OCI-LY1 (cell line): ENCODE results near the gene SH3BGR.

Experiments
- H2AFZ ChIP-seq: fragments of 200-600 bp; sonication (generic), shearing (Covaris generic); 2 replicates; pipeline ENCODE4 v1.6.0; 2014; ENCODE audit warnings: antibody characterized with exemption, mild to moderate bottlenecking, low read length
- H3F3A ChIP-seq: fragments of 200-600 bp; sonication (generic), shearing (Covaris generic); 2 replicates; pipeline ENCODE4 v1.6.0; 2014; ENCODE audit warnings: mild to moderate bottlenecking, antibody characterized with exemption, low read length, moderate library complexity; ENCODE audit not compliant: insufficient read depth
- H3K27ac ChIP-seq: fragments of 200-600 bp; sonication (generic); 2 replicates; pipeline ENCODE4 v1.5.1; 2014; ENCODE audit warnings: low read length, mixed run types, mild to moderate bottlenecking, low read depth; ENCODE audit not compliant: poor library complexity, severe bottlenecking
- H3K27me3 ChIP-seq: fragments of 200-600 bp; sonication (generic); 2 replicates; pipeline ENCODE4 v1.6.0; 2014; ENCODE audit warnings: antibody characterized with exemption, mild to moderate bottlenecking, low read length, moderate library complexity; ENCODE audit not compliant: insufficient read depth
- H3K36me3 ChIP-seq: fragments of 200-600 bp; sonication (generic); 2 replicates; pipeline ENCODE4 v1.6.1; 2014; ENCODE audit warnings: mild to moderate bottlenecking, antibody characterized with exemption, low read length, moderate library complexity, mixed read lengths; ENCODE audit not compliant: insufficient read depth
- H3K4me1 ChIP-seq: fragments of 200-600 bp; sonication (generic); 2 replicates; pipeline ENCODE4 v1.5.1; 2014; ENCODE audit warnings: mild to moderate bottlenecking, low read length, moderate library complexity; ENCODE audit not compliant: insufficient read depth, severe bottlenecking
- H3K4me2 ChIP-seq: fragments of 200-600 bp; sonication (generic), shearing (Covaris generic); 2 replicates; pipeline ENCODE4 v1.6.1; 2014; ENCODE audit warnings: low read length
- H3K4me3 ChIP-seq: fragments of 200-600 bp; sonication (generic); 2 replicates; pipeline ENCODE4 v1.5.1; 2014; ENCODE audit warnings: low read length, low read depth, mild to moderate bottlenecking, mixed read lengths; ENCODE audit not compliant: poor library complexity, severe bottlenecking
- H3K79me2 ChIP-seq: fragments of 200-600 bp; shearing (Covaris generic); 2 replicates; pipeline ENCODE4 v1.6.1; 2016; ENCODE audit warnings: mixed run types, low read length, mixed read lengths; ENCODE audit not compliant: insufficient read depth
- H3K9ac ChIP-seq: fragments of 200-600 bp; sonication (generic), shearing (Covaris generic); 2 replicates; pipeline ENCODE4 v1.6.1; 2014; ENCODE audit warnings: mild to moderate bottlenecking, low read length, mixed read lengths
- H3K9me2 ChIP-seq: fragments of 200-600 bp; sonication (generic), shearing (Covaris generic); 2 replicates; pipeline ENCODE4 v1.6.1; 2014; ENCODE audit warnings: low read depth, mild to moderate bottlenecking, low read length, mixed read lengths
- H3K9me3 ChIP-seq: fragments of 200-600 bp; shearing (Covaris generic); 2 replicates; pipeline ENCODE4 v1.6.1; 2014; ENCODE audit warnings: low read length, mixed read lengths
- H4K20me1 ChIP-seq: fragments of 200-600 bp; sonication (generic), shearing (Covaris generic); 2 replicates; pipeline ENCODE4 v1.6.0; 2016; ENCODE audit warnings: mild to moderate bottlenecking, low read length; ENCODE audit not compliant: insufficient read depth
- EZH2 ChIP-seq: fragments of 200-600 bp; sonication (generic), shearing (Covaris generic); IDR thresholded peaks from 2 replicates; pipeline ENCODE4 v1.8.0; 2017; ENCODE audit warnings: borderline replicate concordance, mixed run types, mild to moderate bottlenecking, antibody characterized with exemption, low read length, moderate library complexity, mixed read lengths
- TF ChIP-seq, protein P1 (sequence below): fragments of 200-600 bp; sonication (generic), shearing (Covaris generic); IDR thresholded peaks from 2 replicates; pipeline ENCODE4 v1.5.1; 2017; ENCODE audit warnings: mild to moderate bottlenecking, antibody characterized with exemption, low read length, moderate library complexity, mixed read lengths

Gene SH3BGR

GRCh38 chr21:39452970-39453342 lies 1.2 kb downstream of the SH3BGR start:
- no peaks in the 10 kb centered on the region for H4K20me1 ChIP-seq
- no peaks in the 10 kb centered on the region for H3F3A ChIP-seq
- H2AFZ ChIP-seq, result no peak overlapping the region
- no peak overlapping the region for H3K9ac ChIP-seq
- no peaks in the 10 kb centered on the region for H3K9me2 ChIP-seq
- H3K4me1 ChIP-seq, result no peaks in the 10 kb centered on the region
- H3K9me3 ChIP-seq, result no peaks in the 10 kb centered on the region
- no peaks in the 10 kb centered on the region for H3K79me2 ChIP-seq
- no peak overlapping the region for H3K27ac ChIP-seq
- no peak overlapping the region for H3K4me2 ChIP-seq
- TF ChIP-seq EZH2, result no peak
- TF ChIP-seq, protein P1, sequence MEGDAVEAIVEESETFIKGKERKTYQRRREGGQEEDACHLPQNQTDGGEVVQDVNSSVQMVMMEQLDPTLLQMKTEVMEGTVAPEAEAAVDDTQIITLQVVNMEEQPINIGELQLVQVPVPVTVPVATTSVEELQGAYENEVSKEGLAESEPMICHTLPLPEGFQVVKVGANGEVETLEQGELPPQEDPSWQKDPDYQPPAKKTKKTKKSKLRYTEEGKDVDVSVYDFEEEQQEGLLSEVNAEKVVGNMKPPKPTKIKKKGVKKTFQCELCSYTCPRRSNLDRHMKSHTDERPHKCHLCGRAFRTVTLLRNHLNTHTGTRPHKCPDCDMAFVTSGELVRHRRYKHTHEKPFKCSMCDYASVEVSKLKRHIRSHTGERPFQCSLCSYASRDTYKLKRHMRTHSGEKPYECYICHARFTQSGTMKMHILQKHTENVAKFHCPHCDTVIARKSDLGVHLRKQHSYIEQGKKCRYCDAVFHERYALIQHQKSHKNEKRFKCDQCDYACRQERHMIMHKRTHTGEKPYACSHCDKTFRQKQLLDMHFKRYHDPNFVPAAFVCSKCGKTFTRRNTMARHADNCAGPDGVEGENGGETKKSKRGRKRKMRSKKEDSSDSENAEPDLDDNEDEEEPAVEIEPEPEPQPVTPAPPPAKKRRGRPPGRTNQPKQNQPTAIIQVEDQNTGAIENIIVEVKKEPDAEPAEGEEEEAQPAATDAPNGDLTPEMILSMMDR, result no peak
- peaks cover 6% of the 10 kb centered on the region; the same call in 1 of the 2 replicates for H3K27me3 ChIP-seq
- H3K36me3 ChIP-seq, result no peaks in the 10 kb centered on the region
- no peak overlapping the region for H3K4me3 ChIP-seq

DNA sequence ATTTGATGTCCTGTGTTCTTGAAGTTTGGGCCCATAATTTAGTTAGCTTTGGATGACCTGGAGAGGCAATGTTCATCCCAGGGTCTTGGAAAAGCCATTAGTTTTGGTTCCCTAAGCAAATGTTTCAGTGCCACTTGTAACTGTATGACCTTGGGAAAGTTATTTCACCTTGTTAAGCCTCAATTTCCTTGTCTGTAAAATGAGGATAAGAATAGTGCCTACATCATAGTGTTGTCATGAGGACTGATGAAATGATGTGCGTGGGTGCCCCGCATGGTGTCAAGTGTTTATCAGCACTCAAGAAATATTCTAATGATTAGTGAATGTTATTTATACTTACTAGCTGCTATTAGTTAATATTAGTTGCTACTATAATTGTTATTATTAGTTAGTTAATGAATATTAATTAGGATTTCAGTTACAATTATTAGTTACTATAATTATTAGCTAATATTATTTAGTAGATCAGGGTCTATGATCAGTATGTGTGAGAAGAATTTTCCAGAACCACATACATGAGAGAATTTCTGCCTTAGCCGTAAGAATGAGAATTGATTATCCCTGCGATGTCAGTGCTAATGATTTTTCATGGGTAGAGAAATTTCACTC lies 1.9 kb downstream of the SH3BGR start:
- Histone ChIP-seq H3K9ac (no peak overlapping the region), H4K20me1 (no peaks in the 10 kb centered on the region), H3K9me2 (no peaks in the 10 kb centered on the region), H3K9me3 (no peaks in the 10 kb centered on the region), H3K4me1 (no peaks in the 10 kb centered on the region), H3K4me3 (no peak overlapping the region), H3K4me2 (no peak overlapping the region), H3F3A (no peaks in the 10 kb centered on the region), H3K79me2 (no peaks in the 10 kb centered on the region), H2AFZ (no peak overlapping the region), H3K27ac (no peak overlapping the region), H3K27me3 (peaks cover 6% of the 10 kb centered on the region; the same call in 1 of the 2 replicates), H3K36me3 (no peaks in the 10 kb centered on the region)
- TF ChIP-seq, protein P1, result no peak
- TF ChIP-seq EZH2, result no peak

DNA sequence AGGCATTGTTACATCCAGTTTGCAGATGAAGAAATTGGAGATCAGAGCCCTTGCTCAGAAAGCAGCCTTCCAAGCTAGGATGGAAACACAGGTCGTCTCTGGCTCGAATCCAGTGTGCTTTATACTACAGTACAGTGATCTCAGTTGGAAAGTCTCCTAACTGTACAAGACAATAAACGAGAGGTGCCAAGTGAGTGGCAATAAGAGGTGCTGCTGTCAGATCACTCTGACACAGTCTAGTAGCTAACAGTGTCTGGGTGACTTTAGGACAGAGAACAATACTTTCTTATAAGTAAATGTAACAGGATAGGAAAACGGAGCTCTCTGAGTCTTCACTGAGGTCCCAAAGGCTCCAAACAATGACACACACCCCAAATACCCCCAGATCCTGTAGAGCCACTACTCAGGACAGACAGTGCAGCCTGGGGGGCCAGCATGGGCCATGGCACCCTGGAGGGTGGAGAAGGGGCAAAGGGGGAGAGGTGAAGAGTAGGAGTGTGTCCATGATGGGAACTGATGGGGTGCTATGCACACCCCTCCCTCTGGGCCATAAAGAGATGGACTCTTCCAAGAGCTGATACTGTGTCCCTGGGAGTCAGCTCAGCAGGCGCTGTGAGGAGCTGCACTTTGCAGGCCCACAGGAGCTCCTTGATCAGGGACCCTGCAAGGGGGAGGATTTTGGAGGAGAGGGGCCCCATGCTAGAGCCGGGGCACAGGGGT lies 3.3 kb downstream of the SH3BGR start:
- Histone ChIP-seq H3K4me1 (no peaks in the 10 kb centered on the region), H3K36me3 (no peaks in the 10 kb centered on the region), H3K27ac (no peak overlapping the region), H3F3A (no peaks in the 10 kb centered on the region), H2AFZ (no peak overlapping the region), H3K79me2 (no peaks in the 10 kb centered on the region), H3K4me3 (no peak overlapping the region), H3K27me3 (no peaks in the 10 kb centered on the region; the same call in 1 of the 2 replicates), H4K20me1 (no peaks in the 10 kb centered on the region), H3K9ac (no peak overlapping the region), H3K9me2 (no peaks in the 10 kb centered on the region), H3K9me3 (no peaks in the 10 kb centered on the region), H3K4me2 (no peak overlapping the region)
- TF ChIP-seq EZH2, result no peak
